CD4-positive, CD25-positive, alpha-beta regulatory T cell (primary cell): ENCODE measurements around the gene NFIB. TPM values are rescaled to one million over a fixed set of nuclear protein-coding genes. Genes with fewer than 3 reads are reported as not detected.

Experiments
- ATAC-seq, 2 donors: fragments of 150-1000 bp; cut with Tn5 transposase; one replicate each; pipeline ENCODE4 v1.10.0; 2021; ENCODE audit warnings: low read depth in 2 of 2, moderate number of reproducible peaks in 2 of 2, moderate library complexity in 1 of 2
- DNase-seq, 3 donors: peaks; one replicate each; pipeline versions ENCODE4 v3.0.0 to v3.0.0-alpha.2; 2012 to 2022; ENCODE audit warnings: mixed read lengths in 1 of 3
- H3K27ac ChIP-seq: one replicate; pipeline ENCODE4 v1.7.0; 2013; ENCODE audit warnings: mild to moderate bottlenecking, low read length; ENCODE audit not compliant: insufficient read depth, poor library complexity, severe bottlenecking
- H3K27me3 ChIP-seq: one replicate; pipeline ENCODE4 v1.7.0; 2013; ENCODE audit warnings: low read length; ENCODE audit not compliant: control insufficient read depth, insufficient read depth
- H3K36me3 ChIP-seq: one replicate; pipeline ENCODE4 v1.7.0; 2013; ENCODE audit warnings: mild to moderate bottlenecking, low read length, moderate library complexity; ENCODE audit not compliant: control insufficient read depth, insufficient read depth
- H3K4me1 ChIP-seq: 2 replicates; pipeline ENCODE4 v1.7.0; 2013; ENCODE audit warnings: mild to moderate bottlenecking, low read length; ENCODE audit not compliant: insufficient read depth, control insufficient read depth, poor library complexity, severe bottlenecking
- H3K4me3 ChIP-seq: one replicate; pipeline ENCODE4 v1.7.0; 2013; ENCODE audit warnings: low read depth, mild to moderate bottlenecking, low read length, moderate library complexity
- H3K9me3 ChIP-seq, 2 experiments: 1 replicate in 1 of 2; 2 replicates in 1 of 2; pipeline ENCODE4 v1.7.0; 2013; ENCODE audit warnings: low read length in 2 of 2, mild to moderate bottlenecking in 1 of 2, moderate library complexity in 1 of 2; ENCODE audit not compliant: control insufficient read depth in 2 of 2
- H3K27ac Mint-ChIP-seq, 3 donors: one replicate each; pipeline ENCODE4 v1.8.0; 2020 to 2022; ENCODE audit warnings: mild to moderate bottlenecking in 3 of 3, mixed read lengths in 3 of 3, moderate library complexity in 2 of 3
- H3K27me3 Mint-ChIP-seq: one replicate; pipeline ENCODE4 v1.8.0; 2022; ENCODE audit warnings: mild to moderate bottlenecking, mixed read lengths
- H3K36me3 Mint-ChIP-seq: one replicate; pipeline ENCODE4 v1.8.0; 2020; ENCODE audit warnings: mixed read lengths
- H3K4me1 Mint-ChIP-seq, 4 donors: one replicate each; pipeline ENCODE4 v1.8.0; 2020 to 2022; ENCODE audit warnings: mixed read lengths in 4 of 4, mild to moderate bottlenecking in 1 of 4
- H3K4me3 Mint-ChIP-seq, 4 donors: one replicate each; pipeline ENCODE4 v1.8.0; 2020 to 2022; ENCODE audit warnings: mild to moderate bottlenecking in 4 of 4, mixed read lengths in 4 of 4, moderate library complexity in 3 of 4
- H3K9me3 Mint-ChIP-seq, 7 donors: one replicate each; pipeline ENCODE4 v1.8.0; 2020 to 2022; ENCODE audit warnings: mixed read lengths in 7 of 7, mild to moderate bottlenecking in 3 of 7, moderate library complexity in 2 of 7
- polyA plus RNA-seq, 4 donors: library from polyadenylated mRNA; unstranded; fragments of 300-500 nt; fragmentation: Illumina TruSeq; gene quantifications; one replicate each; pipeline ENCODE4 v1.2.3, GENCODE V29; 2021
- total RNA-seq: library from RNA; stranded (reverse); gene quantifications from one replicate; pipeline ENCODE4 v1.2.3, GENCODE V29; 2022

Gene NFIB
- total and polyA plus RNA-seq, 5 donors from 2014 or later = 0.20 TPM; not detected in 4

GRCh38 chr9:14311956-14312685 lies 1.8 kb downstream of the NFIB start:
- peaks cover 3% of the 10 kb centered on the region for H3K36me3 Mint-ChIP-seq
- no peak for DNase-seq
- Histone ChIP-seq H3K36me3 (no peaks in the 10 kb centered on the region), H3K9me3 (no peaks in the 10 kb centered on the region), H3K4me1 (peaks cover 24% of the 10 kb centered on the region), H3K27me3 (peaks cover 30% of the 10 kb centered on the region), H3K27ac (no peak overlapping the region), H3K4me3 (no peak overlapping the region)
- peaks cover 54% of the 10 kb centered on the region for H3K27me3 Mint-ChIP-seq
- ATAC-seq = no peak
- H3K4me1 Mint-ChIP-seq = peaks cover 0 to 25% (median 8%) of the 10 kb centered on the region in 4 donors
- H3K9me3 Mint-ChIP-seq = peaks cover 0 to 11% (median 1%) of the 10 kb centered on the region in 7 donors
- H3K4me3 Mint-ChIP-seq = peak overlapping the region in 2 of 4 donors; percentile 64 to 69
- no peak overlapping the region for H3K27ac Mint-ChIP-seq

GRCh38 chr9:14311171-14311949 lies 2.6 kb downstream of the NFIB start:
- peaks cover 51% of the 10 kb centered on the region for H3K27me3 Mint-ChIP-seq
- peaks cover 0 to 20% (median 8%) of the 10 kb centered on the region in 4 donors for H3K4me1 Mint-ChIP-seq
- no peak overlapping the region for H3K4me3 ChIP-seq
- H3K27me3 ChIP-seq = peaks cover 31% of the 10 kb centered on the region
- peaks cover 3% of the 10 kb centered on the region for H3K36me3 Mint-ChIP-seq
- H3K4me3 Mint-ChIP-seq = no peak overlapping the region
- ATAC-seq (no peak), DNase-seq (no peak)
- no peaks in the 10 kb centered on the region for H3K36me3 ChIP-seq
- no peak overlapping the region for H3K27ac ChIP-seq
- peaks cover 0 to 7% (median 1%) of the 10 kb centered on the region in 7 donors for H3K9me3 Mint-ChIP-seq
- H3K9me3 ChIP-seq = no peaks in the 10 kb centered on the region
- no peak overlapping the region for H3K27ac Mint-ChIP-seq
- H3K4me1 ChIP-seq = peaks cover 24% of the 10 kb centered on the region

DNA sequence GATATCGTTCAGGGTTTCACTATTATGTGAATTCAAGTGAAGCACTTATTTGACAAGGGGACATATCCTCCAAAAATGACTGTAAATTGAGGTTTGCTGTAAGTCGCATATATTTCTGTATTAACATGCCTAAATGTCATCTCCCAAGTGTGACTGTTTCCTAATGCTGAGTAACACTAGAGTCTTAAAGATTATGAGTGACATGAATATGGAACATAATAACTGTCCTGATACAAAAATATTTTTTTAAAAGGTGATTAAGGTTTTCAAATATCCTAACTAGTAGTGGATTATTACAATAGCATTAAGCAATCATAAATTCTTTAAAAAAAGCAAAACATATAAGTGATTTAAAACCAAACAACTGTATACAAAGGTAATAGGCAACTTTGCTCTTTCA lies 3.6 kb downstream of the NFIB start:
- no peak overlapping the region for H3K27ac ChIP-seq
- ATAC-seq = no peak
- no peaks in the 10 kb centered on the region for H3K36me3 ChIP-seq
- Mint-ChIP-seq H3K4me1 (peaks cover 0 to 16% (median 8%) of the 10 kb centered on the region in 4 donors), H3K27ac (no peak overlapping the region), H3K36me3 (peaks cover 3% of the 10 kb centered on the region), H3K9me3 (peaks cover 0 to 7% (median 1%) of the 10 kb centered on the region in 7 donors), H3K4me3 (no peak overlapping the region), H3K27me3 (peaks cover 43% of the 10 kb centered on the region)
- H3K4me1 ChIP-seq = peaks cover 19% of the 10 kb centered on the region
- H3K27me3 ChIP-seq = peaks cover 28% of the 10 kb centered on the region
- no peak for DNase-seq
- H3K9me3 ChIP-seq = no peaks in the 10 kb centered on the region
- no peak overlapping the region for H3K4me3 ChIP-seq

- Histone ChIP-seq H3K36me3 (no peaks in the 10 kb centered on the region), H3K9me3 (no peaks in the 10 kb centered on the region), H3K4me3 (no peak overlapping the region), H3K4me1 (peaks cover 11% of the 10 kb centered on the region), H3K27me3 (peaks cover 28% of the 10 kb centered on the region), H3K27ac (no peak overlapping the region)
- no peak for DNase-seq
- H3K4me3 Mint-ChIP-seq = no peak overlapping the region
- peaks cover 0 to 7% (median 1%) of the 10 kb centered on the region in 7 donors for H3K9me3 Mint-ChIP-seq
- peaks cover 38% of the 10 kb centered on the region for H3K27me3 Mint-ChIP-seq
- no peak for ATAC-seq
- peaks cover 3% of the 10 kb centered on the region for H3K36me3 Mint-ChIP-seq
- no peak overlapping the region for H3K27ac Mint-ChIP-seq
- H3K4me1 Mint-ChIP-seq = peaks cover 0 to 13% (median 8%) of the 10 kb centered on the region in 4 donors
These were observed 4.5 kb downstream of the NFIB start for GRCh38 chr9:14309403-14309802.

DNA sequence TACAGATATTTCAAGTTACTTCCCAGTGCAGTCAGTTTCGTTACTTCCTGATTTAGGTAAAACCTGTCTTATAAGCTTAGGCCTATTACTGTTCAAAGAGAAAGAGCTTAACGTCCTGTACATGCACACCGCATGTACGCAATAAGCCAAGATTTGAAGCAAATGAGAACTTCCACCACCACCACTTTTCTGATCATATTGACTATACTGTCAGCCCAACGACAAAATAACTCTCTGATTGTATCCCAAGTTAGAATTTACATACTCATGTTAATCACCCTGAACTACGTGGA lies 5.1 kb downstream of the NFIB start:
- ATAC-seq (no peak), DNase-seq (no peak)
- no peaks in the 10 kb centered on the region for H3K36me3 ChIP-seq
- Mint-ChIP-seq H3K36me3 (peaks cover 3% of the 10 kb centered on the region), H3K4me1 (peaks cover 0 to 10% (median 7%) of the 10 kb centered on the region in 4 donors), H3K4me3 (no peak overlapping the region), H3K27ac (no peak overlapping the region), H3K9me3 (peaks cover 0 to 6% (median 1%) of the 10 kb centered on the region in 7 donors), H3K27me3 (peaks cover 36% of the 10 kb centered on the region)
- no peaks in the 10 kb centered on the region for H3K9me3 ChIP-seq
- peaks cover 8% of the 10 kb centered on the region for H3K4me1 ChIP-seq
- H3K27ac ChIP-seq = no peak overlapping the region
- peaks cover 28% of the 10 kb centered on the region for H3K27me3 ChIP-seq
- H3K4me3 ChIP-seq = no peak overlapping the region

DNA sequence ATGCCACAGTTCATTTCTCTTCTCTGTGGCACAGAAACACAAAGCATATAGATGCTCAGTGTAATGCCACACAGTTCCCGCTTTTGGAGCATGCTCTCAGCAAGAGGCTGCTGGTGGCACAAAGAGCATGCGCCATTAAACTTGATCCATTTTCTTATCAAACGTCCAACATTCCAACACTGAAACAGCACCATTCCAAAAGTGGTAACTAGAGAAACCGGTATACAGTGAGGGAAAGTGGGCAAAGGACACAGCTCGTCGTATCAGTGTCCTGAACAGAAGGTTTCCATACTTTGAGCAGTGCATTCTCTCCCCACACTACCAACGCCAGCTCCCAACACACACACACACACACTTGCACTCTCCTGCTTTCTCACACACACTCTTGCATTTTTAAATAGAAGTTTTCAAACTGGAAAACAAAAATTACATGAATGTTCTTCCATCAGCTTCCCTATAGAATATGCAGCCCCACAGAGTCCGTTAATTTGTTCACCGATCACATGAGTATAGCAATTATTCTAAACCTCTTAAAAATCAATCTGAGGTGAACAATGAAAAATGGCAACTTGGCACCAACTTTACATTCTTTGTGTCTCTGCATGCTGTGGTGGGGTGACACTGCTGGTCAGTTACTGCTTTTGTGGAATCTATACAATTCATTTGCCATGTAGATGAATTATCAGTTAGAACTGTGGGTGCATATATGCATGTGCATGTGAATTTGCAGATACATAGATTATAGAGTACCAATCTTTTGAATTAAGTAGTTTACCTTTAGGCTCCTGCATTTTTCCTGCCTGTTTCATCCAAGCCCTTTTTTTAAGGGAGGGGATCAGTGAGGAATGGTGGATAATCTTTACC lies 5.7 kb downstream of the NFIB start:
- Mint-ChIP-seq H3K4me1 (peaks cover 0 to 5% (median 2%) of the 10 kb centered on the region in 4 donors), H3K4me3 (no peak overlapping the region), H3K36me3 (no peaks in the 10 kb centered on the region), H3K27ac (no peak overlapping the region), H3K9me3 (peaks cover 0 to 3% (median 0%) of the 10 kb centered on the region in 7 donors), H3K27me3 (peaks cover 30% of the 10 kb centered on the region)
- Histone ChIP-seq H3K4me1 (peaks cover 3% of the 10 kb centered on the region), H3K36me3 (no peaks in the 10 kb centered on the region), H3K9me3 (no peaks in the 10 kb centered on the region), H3K27me3 (peaks cover 24% of the 10 kb centered on the region), H3K27ac (no peak overlapping the region), H3K4me3 (no peak overlapping the region)
- ATAC-seq (no peak), DNase-seq (no peak)
